Stimulated activated naive B cell treated with anti-CD40 and anti-IgM and Interleukin-4, amounts not matched to agents 10 μg/mL and 1 μg/mL and 100 μg/mL, for 72 hours (primary cell): ENCODE measurements around the gene TMEM198.

Source experiments
- ATAC-seq, 2 donors: fragments of 150-1000 bp; cut with Tn5 transposase; replicated peaks; 2 replicates each; pipeline ENCODE4 v1.10.0; 2021; ENCODE audit warnings: moderate library complexity in 1 of 2
- DNase-seq: peaks from one replicate; pipeline ENCODE4 v3.0.0; 2021
- H3K27ac Mint-ChIP-seq: one replicate; pipeline ENCODE4 v1.8.0; 2022; ENCODE audit warnings: mild to moderate bottlenecking, mixed read lengths
- H3K27me3 Mint-ChIP-seq, 2 donors: one replicate each; pipeline ENCODE4 v1.8.0; 2022; ENCODE audit warnings: mixed read lengths in 2 of 2
- H3K36me3 Mint-ChIP-seq, 2 donors: one replicate each; pipeline ENCODE4 v1.8.0; 2022; ENCODE audit warnings: mixed read lengths in 2 of 2, mild to moderate bottlenecking in 1 of 2
- H3K4me1 Mint-ChIP-seq, 2 donors: one replicate each; pipeline ENCODE4 v1.8.0; 2022; ENCODE audit warnings: mixed read lengths in 2 of 2, mild to moderate bottlenecking in 1 of 2
- H3K4me3 Mint-ChIP-seq, 2 donors: one replicate each; pipeline ENCODE4 v1.8.0; 2022; ENCODE audit warnings: mild to moderate bottlenecking in 2 of 2, mixed read lengths in 2 of 2, moderate library complexity in 1 of 2
- H3K9me3 Mint-ChIP-seq, 2 donors: one replicate each; pipeline ENCODE4 v1.8.0; 2022; ENCODE audit warnings: mixed read lengths in 2 of 2, mild to moderate bottlenecking in 1 of 2

TMEM198 gene

DNA sequence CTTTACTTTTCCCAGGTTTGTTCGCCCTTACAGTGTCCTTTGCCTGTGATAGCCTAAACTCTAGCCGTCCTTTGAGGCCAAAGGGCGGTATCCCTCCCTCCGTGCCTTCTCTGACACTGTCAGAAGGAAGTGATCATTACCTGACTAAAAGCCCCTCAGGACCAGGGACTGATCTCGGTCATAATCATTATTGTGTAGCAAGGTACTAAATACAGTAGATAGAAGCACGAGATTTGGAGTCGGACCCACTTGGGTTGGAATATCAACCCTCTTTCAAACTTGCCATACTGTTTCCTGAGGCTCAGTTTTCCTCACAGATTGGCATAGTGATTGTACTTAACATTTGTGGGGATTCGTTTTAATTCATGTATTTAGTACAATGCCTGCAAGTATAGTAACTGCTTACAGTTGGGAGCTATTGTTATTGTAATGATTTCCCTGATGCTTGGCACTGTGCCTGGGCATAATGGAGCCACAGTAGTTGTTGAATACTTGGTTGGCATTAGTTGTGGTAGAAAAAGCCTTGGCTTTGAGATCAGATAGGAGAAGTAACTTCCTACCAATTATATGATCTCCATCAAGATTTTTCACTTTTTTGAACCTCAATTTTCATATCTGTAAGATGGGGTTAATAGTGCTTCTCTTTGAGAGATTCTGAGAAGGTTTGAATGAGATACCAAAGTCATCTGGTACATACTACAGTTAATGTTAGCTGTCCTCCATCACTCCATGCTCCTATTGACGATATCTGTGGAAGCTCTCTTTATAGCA, 54.7 kb downstream of the TMEM198 start:
- DNase-seq (no peak), ATAC-seq (peak; percentile 29 to 43)
- Mint-ChIP-seq H3K9me3 (peaks cover 0 to 1% of the 10 kb centered on the region in 2 donors), H3K27ac (peak overlapping the region; percentile 96), H3K4me1 (peaks cover 4 to 32% of the 10 kb centered on the region in 2 donors), H3K36me3 (peaks cover 16 to 31% of the 10 kb centered on the region in 2 donors), H3K27me3 (peaks cover 10 to 17% of the 10 kb centered on the region in 2 donors), H3K4me3 (peak overlapping the region; percentile 89 to 94)
